Stomach (tissue), 4 donors: ENCODE data around the gene TPRN.

Experiments
- POLR2A ChIP-seq, 4 donors: fragments of 450-650 bp; IDR thresholded peaks; one replicate each; pipeline ENCODE4 v1.6.1; 2016; ENCODE audit warnings: antibody characterized with exemption in 4 of 4, control low read depth in 2 of 4, mild to moderate bottlenecking in 1 of 4, moderate library complexity in 1 of 4
- TF ChIP-seq, protein P1 (sequence below), 7 experiments: fragments of 450-650 bp in 4 of 7; fragments of 200-600 bp in 3 of 7; sonication (generic) in 3 of 7; IDR thresholded peaks; one replicate each; pipeline ENCODE4 v1.5.1; 2016 to 2019; ENCODE audit warnings: antibody characterized with exemption in 7 of 7, control low read depth in 2 of 7, mild to moderate bottlenecking in 1 of 7

DNA sequence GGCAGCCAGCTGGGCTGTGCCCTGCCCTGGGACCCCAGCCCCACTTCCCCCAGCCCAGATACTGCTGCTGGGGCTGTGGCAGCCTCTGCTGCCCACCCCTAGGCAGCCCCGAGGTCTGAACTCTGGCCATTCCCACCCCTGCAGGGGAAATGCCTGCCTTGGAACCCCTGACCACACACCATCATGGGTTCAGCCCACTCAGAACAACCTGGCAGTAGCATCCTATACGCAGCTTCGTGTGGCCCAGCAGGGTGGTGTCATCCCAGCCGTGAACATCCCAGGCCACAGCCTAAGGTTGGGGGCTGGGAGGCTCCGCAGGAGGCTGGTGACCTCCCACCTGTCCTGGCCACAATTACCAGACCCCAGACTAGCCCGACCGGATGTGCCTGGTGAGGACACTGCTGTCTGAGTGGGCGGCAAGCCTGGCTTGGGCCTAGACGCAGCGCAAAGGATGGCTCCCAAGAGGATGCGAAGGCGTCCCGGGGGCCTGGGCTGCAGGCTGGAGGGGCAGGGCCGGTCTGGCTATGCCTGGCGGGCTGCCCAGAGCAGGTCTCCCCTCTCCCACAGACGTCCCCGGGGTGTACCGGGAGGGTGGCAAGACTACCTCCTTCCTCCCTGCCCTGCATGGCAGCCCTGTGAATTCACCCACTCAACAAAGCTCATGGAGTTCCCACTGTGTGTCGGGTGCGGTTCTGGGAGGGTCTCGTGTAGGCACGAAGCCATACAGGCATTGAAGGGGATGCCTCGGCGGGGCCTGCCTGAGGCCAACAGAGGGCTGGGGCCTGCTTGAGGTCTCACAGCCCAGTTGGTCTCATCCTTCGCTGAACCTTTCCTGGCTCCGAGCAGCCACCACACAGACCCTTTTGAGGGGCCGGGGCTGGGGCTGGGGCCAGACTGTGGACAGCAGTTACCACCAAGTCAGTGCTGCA lies 28.7 kb upstream of the TPRN start:
- TF ChIP-seq, protein P1, sequence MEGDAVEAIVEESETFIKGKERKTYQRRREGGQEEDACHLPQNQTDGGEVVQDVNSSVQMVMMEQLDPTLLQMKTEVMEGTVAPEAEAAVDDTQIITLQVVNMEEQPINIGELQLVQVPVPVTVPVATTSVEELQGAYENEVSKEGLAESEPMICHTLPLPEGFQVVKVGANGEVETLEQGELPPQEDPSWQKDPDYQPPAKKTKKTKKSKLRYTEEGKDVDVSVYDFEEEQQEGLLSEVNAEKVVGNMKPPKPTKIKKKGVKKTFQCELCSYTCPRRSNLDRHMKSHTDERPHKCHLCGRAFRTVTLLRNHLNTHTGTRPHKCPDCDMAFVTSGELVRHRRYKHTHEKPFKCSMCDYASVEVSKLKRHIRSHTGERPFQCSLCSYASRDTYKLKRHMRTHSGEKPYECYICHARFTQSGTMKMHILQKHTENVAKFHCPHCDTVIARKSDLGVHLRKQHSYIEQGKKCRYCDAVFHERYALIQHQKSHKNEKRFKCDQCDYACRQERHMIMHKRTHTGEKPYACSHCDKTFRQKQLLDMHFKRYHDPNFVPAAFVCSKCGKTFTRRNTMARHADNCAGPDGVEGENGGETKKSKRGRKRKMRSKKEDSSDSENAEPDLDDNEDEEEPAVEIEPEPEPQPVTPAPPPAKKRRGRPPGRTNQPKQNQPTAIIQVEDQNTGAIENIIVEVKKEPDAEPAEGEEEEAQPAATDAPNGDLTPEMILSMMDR (IDR thresholded peaks at IDR 0.05), result no peak
- TF ChIP-seq POLR2A (IDR thresholded peaks at IDR 0.05), result no peak
